MG63 (cell line): ENCODE measurements around the gene MYOC. TPM values are rescaled to one million over a fixed set of nuclear protein-coding genes. Genes with fewer than 3 reads are reported as not detected.

Source experiments
- DNase-seq: peaks from one replicate; pipeline ENCODE4 v3.0.0-alpha.2; 2020
- H3K27me3 ChIP-seq: fragments of 250-450 bp; sonication (Bioruptor Pico); 2 replicates; pipeline ENCODE4 v1.5.1; 2020; ENCODE audit warnings: mild to moderate bottlenecking, moderate library complexity
- H3K36me3 ChIP-seq: fragments of 250-450 bp; sonication (Bioruptor Pico); 2 replicates; pipeline ENCODE4 v1.5.1; 2020; ENCODE audit warnings: mild to moderate bottlenecking, moderate library complexity
- H3K4me3 ChIP-seq: fragments of 250-450 bp; sonication (Bioruptor Pico); 2 replicates; pipeline ENCODE4 v1.5.1; 2020; ENCODE audit warnings: mild to moderate bottlenecking, moderate library complexity
- H3K9me3 ChIP-seq: fragments of 250-450 bp; sonication (Bioruptor Pico); 2 replicates; pipeline ENCODE4 v1.5.1; 2020; ENCODE audit warnings: mild to moderate bottlenecking, moderate library complexity
- total RNA-seq: library from RNA; depleted of rRNA; stranded (reverse); fragments of >200 nt; shearing (Covaris generic); gene quantifications from 2 replicates; pipeline ENCODE4 v1.2.3, GENCODE V29; 2014; ENCODE audit warnings: low replicate concordance

The MYOC gene
- total RNA-seq, 1 experiment from 2014 or later: 1.3 TPM

- H3K27me3 ChIP-seq: no peaks in the 10 kb centered on the region
- no peak for DNase-seq
- H3K36me3 ChIP-seq: no peaks in the 10 kb centered on the region
- no peak overlapping the region for H3K4me3 ChIP-seq
- no peaks in the 10 kb centered on the region for H3K9me3 ChIP-seq
Measured at GRCh38 chr1:171655746-171656116, 3.2 kb upstream of the MYOC start.

DNA sequence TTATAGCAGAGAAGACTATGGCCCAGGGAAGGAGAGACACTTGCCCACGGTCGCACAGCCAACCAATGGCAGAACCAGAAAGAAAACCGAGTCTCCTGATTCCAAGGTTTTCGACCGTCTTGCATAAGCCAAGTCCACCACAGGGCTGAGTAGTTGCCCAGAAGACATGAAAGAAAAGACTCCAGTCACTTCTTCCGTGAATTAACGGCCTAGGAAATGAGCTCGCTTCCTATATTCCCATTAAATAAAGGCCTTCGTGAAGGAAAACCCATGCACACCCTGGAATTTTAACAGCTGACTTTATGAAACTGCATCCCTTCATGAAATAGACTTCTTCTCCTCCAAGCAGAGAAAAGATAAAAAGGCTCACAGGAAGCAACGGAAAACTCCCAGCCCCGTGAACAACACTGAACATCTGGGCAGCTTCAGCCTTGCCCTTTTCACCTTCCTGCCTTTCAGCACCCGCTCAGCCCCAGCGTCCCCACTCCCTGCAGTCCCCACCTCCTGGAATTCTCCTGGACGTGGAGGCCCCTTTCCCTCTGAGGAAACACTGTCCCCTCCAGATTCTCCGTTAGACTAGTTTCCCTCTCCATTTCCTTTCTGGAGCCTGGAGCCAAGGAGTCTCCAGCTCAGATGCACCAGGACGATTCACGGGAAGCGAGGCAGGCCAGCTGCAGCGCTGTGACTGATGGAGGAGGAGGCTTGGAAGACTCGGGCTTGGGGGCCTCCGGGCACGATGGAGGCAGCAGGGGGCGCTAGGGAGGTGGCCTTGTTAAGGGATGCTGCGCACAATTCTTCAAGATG lies 2.7 kb upstream of the MYOC start:
- Histone ChIP-seq H3K9me3 (no peaks in the 10 kb centered on the region), H3K36me3 (no peaks in the 10 kb centered on the region), H3K27me3 (no peaks in the 10 kb centered on the region), H3K4me3 (no peak overlapping the region)
- DNase-seq: peak; percentile 79

GRCh38 chr1:171654201-171654941 lies 1.9 kb upstream of the MYOC start:
- Histone ChIP-seq H3K4me3 (no peak overlapping the region), H3K9me3 (no peaks in the 10 kb centered on the region), H3K36me3 (no peaks in the 10 kb centered on the region), H3K27me3 (no peaks in the 10 kb centered on the region)
- DNase-seq: peak; percentile 81

- Histone ChIP-seq H3K4me3 (no peak overlapping the region), H3K9me3 (no peaks in the 10 kb centered on the region), H3K27me3 (no peaks in the 10 kb centered on the region), H3K36me3 (no peaks in the 10 kb centered on the region)
- DNase-seq: no peak
Measured at GRCh38 chr1:171653796-171654195, 1.3 kb upstream of the MYOC start.

- Histone ChIP-seq H3K9me3 (no peaks in the 10 kb centered on the region), H3K4me3 (no peak overlapping the region), H3K36me3 (no peaks in the 10 kb centered on the region), H3K27me3 (no peaks in the 10 kb centered on the region)
- no peak for DNase-seq
Measured at GRCh38 chr1:171646249-171646560, 6.3 kb downstream of the MYOC start.

- Histone ChIP-seq H3K9me3 (no peaks in the 10 kb centered on the region), H3K36me3 (no peaks in the 10 kb centered on the region), H3K27me3 (no peaks in the 10 kb centered on the region), H3K4me3 (no peak overlapping the region)
- peak; percentile 96 for DNase-seq
Measured at GRCh38 chr1:171645553-171646248, 6.8 kb downstream of the MYOC start.

DNA sequence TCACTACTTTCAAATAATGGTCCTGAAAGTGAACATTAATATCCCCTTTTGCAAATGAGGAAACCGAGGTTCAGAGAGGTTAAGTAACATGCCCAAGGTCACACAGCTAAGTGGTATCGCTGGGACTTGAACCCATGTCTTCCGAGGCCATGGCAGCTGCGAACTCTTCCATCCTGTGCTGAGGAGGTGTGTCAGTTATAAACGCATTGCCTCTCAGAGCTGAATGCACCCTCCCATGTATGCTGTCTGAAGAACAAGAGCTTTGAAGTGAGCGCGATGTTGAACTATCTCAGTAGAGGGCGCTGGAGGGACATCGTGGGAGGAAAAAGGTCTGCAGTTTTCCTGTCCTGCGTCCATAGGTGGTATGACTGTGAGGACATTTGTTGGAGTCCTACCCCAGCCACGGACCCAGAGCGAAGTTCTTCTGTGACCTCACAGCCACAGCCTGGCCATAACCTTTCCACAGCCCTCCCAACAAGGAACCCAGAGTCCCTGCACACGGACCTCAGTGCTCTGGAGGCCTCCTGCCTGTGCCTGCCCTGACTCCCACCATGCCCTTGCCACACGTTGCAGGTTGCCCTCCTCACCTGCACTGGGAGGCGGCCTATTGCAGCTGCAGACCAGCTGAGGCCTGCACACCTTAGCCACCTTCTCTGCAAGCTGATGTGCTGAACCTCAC lies 7.5 kb downstream of the MYOC start:
- DNase-seq: peak; percentile 82
- Histone ChIP-seq H3K4me3 (no peak overlapping the region), H3K9me3 (no peaks in the 10 kb centered on the region), H3K27me3 (no peaks in the 10 kb centered on the region), H3K36me3 (no peaks in the 10 kb centered on the region)

GRCh38 chr1:171643156-171643555 lies 9.3 kb downstream of the MYOC start:
- no peak overlapping the region for H3K4me3 ChIP-seq
- H3K27me3 ChIP-seq: no peaks in the 10 kb centered on the region
- H3K9me3 ChIP-seq: no peaks in the 10 kb centered on the region
- H3K36me3 ChIP-seq: no peaks in the 10 kb centered on the region
- no peak for DNase-seq

- Histone ChIP-seq H3K4me3 (no peak overlapping the region), H3K27me3 (no peaks in the 10 kb centered on the region)
Measured at GRCh38 chr1:171642197-171642596, 10.3 kb downstream of the MYOC start.

DNA sequence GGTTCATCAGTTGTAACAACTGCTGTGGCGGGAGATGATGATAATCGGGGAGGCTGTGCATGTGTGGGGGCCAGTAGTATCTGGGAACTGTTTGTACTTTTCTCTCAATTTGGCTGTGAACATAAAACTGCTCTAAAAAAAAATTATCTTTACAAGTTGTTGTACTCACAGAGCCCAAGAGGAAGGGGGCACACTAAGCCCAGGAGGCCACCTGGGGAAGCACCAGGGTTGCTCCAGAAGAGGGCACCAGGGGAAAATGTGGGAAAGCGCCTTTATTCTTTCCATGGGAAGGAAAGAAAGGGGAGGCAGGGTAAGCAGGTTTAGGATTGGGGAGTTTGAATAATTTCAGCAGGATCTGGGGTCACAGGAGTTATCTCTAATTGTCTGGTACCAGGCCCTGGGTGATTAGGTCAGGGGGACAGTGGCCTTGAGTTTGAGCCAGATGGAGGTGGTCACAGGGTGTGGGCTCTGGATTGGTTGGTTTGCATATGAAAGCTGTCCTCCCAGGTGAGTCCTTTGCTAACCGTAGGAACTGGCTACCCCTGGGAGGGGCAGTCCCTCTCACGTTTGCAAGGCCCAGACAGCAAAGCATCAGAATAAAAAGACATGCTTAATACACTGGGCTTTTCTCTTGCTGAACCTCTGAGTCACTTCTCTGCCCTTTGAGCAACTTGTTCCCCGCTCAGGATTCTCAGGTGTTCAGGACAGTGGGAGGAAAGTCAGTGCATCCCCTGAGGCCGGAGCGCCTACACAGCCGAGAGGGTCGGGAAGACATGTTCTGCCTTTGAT lies 11.2 kb downstream of the MYOC start:
- Histone ChIP-seq H3K27me3 (no peaks in the 10 kb centered on the region), H3K9me3 (no peaks in the 10 kb centered on the region), H3K4me3 (no peak overlapping the region), H3K36me3 (no peaks in the 10 kb centered on the region)
- no peak for DNase-seq

More at GRCh38 chr1:171642197-171642596, 10.3 kb downstream of the MYOC start:
- no peak for DNase-seq
- no peaks in the 10 kb centered on the region for H3K9me3 ChIP-seq
- H3K36me3 ChIP-seq: no peaks in the 10 kb centered on the region

GRCh38 chr1:171640225-171640624 lies 12.3 kb downstream of the MYOC start:
- Histone ChIP-seq H3K9me3 (no peaks in the 10 kb centered on the region), H3K36me3 (no peaks in the 10 kb centered on the region), H3K27me3 (no peaks in the 10 kb centered on the region), H3K4me3 (no peak overlapping the region)
- no peak for DNase-seq

GRCh38 chr1:171637928-171638576 lies 14.4 kb downstream of the MYOC start:
- no peak for DNase-seq
- no peaks in the 10 kb centered on the region for H3K36me3 ChIP-seq
- H3K27me3 ChIP-seq: no peaks in the 10 kb centered on the region
- H3K9me3 ChIP-seq: no peaks in the 10 kb centered on the region
- no peak overlapping the region for H3K4me3 ChIP-seq

- Histone ChIP-seq H3K27me3 (no peaks in the 10 kb centered on the region), H3K36me3 (no peaks in the 10 kb centered on the region), H3K9me3 (no peaks in the 10 kb centered on the region), H3K4me3 (no peak overlapping the region)
- no peak for DNase-seq
Measured at GRCh38 chr1:171636141-171636540, 16.3 kb downstream of the MYOC start.

GRCh38 chr1:171635661-171636060 lies 16.8 kb downstream of the MYOC start:
- H3K9me3 ChIP-seq: no peaks in the 10 kb centered on the region
- DNase-seq: no peak
- H3K36me3 ChIP-seq: no peaks in the 10 kb centered on the region
- H3K4me3 ChIP-seq: no peak overlapping the region
- H3K27me3 ChIP-seq: no peaks in the 10 kb centered on the region

GRCh38 chr1:171628225-171628624 lies 24.3 kb downstream of the MYOC start:
- H3K9me3 ChIP-seq: no peaks in the 10 kb centered on the region
- no peaks in the 10 kb centered on the region for H3K27me3 ChIP-seq
- no peak overlapping the region for H3K4me3 ChIP-seq
- no peaks in the 10 kb centered on the region for H3K36me3 ChIP-seq
- DNase-seq: no peak

DNA sequence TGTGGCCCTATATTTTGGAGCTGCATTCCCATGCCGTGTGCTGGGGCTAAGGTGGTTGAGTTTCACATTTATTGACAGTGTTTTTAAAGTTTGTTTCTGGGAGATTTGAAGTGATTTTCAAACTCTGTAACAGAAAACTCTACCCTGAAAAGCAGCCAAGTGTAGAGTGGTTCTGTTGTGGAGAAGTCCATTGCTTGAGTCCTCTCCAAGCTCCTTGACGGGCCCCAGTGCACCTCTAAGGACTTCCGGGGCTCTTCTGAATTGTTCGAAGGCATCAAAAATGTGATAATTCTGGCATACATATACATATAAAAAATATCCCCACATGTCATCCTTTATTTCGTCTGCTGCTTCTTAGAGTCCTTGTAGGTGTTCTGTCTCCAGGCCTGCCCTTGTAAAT lies 25.5 kb downstream of the MYOC start:
- H3K36me3 ChIP-seq: no peaks in the 10 kb centered on the region
- no peaks in the 10 kb centered on the region for H3K9me3 ChIP-seq
- H3K27me3 ChIP-seq: no peaks in the 10 kb centered on the region
- no peak overlapping the region for H3K4me3 ChIP-seq
- no peak for DNase-seq
